Gastroesophageal sphincter (tissue), 3 donors: ENCODE results near the gene BABAM2.
A peak's percentile ranks its signal among the peaks of the same experiment; 100 is the strongest.

Experiments
- EP300 ChIP-seq: sonication (generic); formaldehyde crosslinking; IDR thresholded peaks from one replicate; pipeline ENCODE4 v1.6.1; 2017; ENCODE audit warnings: antibody characterized with exemption, mild to moderate bottlenecking
- POLR2A ChIP-seq, 2 donors: fragments of 450-650 bp; IDR thresholded peaks; one replicate each; pipeline ENCODE4 v1.6.1; 2017; ENCODE audit warnings: antibody characterized with exemption in 2 of 2, mild to moderate bottlenecking in 2 of 2, moderate library complexity in 1 of 2
- POLR2AphosphoS5 ChIP-seq: sonication (generic); formaldehyde crosslinking; IDR thresholded peaks from one replicate; pipeline ENCODE4 v1.6.1; 2017; ENCODE audit warnings: antibody characterized with exemption
- TF ChIP-seq, protein P1 (sequence below), 4 experiments: fragments of 200-600 bp in 2 of 4; fragments of 450-650 bp in 2 of 4; sonication (generic) in 1 of 4; IDR thresholded peaks; one replicate each; pipeline ENCODE4 v1.5.1; 2017 to 2019; ENCODE audit warnings: antibody characterized with exemption in 4 of 4, mild to moderate bottlenecking in 2 of 4, moderate library complexity in 2 of 4

DNA sequence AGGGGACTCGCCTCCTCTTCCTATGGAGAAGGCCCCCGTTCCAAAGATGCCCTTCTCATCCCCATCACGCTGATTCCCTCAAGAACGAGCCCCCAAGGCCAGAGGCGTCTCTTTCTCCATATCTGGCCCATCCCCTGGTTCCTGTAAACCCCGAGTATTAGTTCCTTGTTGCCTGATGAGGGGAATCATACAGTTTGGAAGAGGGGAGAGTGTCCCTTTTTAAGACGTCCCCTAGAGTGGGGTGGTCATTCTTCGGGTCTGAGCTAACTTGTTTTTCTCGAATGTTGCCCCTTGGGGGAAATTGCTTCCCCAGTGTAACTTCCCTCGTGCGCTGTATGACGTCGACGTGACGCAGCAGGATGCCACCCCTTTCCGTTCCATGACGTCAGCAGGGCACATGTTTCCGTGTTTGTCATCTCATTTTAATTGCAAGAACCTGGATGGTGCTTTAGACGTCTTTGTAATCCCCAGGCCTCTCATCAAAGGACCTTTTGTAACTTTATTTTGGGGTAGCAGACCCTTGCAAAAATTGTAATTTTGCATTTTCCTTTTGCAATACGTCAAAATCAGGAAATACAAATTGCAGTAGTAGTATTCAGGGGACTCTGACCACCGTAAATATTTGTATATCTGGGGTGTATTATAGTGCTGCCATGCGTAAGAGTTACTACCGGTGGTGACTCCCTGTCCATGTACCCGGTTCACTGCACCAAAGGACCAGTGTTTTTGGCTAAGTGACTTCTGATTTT, 569 bp downstream of the BABAM2 start:
- TF ChIP-seq POLR2A (IDR thresholded peaks at IDR 0.05) = no peak
- TF ChIP-seq POLR2AphosphoS5 = peak; percentile 50
- TF ChIP-seq, protein P1, sequence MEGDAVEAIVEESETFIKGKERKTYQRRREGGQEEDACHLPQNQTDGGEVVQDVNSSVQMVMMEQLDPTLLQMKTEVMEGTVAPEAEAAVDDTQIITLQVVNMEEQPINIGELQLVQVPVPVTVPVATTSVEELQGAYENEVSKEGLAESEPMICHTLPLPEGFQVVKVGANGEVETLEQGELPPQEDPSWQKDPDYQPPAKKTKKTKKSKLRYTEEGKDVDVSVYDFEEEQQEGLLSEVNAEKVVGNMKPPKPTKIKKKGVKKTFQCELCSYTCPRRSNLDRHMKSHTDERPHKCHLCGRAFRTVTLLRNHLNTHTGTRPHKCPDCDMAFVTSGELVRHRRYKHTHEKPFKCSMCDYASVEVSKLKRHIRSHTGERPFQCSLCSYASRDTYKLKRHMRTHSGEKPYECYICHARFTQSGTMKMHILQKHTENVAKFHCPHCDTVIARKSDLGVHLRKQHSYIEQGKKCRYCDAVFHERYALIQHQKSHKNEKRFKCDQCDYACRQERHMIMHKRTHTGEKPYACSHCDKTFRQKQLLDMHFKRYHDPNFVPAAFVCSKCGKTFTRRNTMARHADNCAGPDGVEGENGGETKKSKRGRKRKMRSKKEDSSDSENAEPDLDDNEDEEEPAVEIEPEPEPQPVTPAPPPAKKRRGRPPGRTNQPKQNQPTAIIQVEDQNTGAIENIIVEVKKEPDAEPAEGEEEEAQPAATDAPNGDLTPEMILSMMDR (IDR thresholded peaks at IDR 0.05) = no peak
- TF ChIP-seq EP300 = peak; percentile 56
